ENCODE results near the gene VIPR2.

GRCh38 chr7:159059629-159060028, 85.0 kb downstream of the VIPR2 start:
- no peak for TF ChIP-seq CTCF (IDR thresholded peaks at IDR 0.05)
- TF ChIP-seq POLR2A (IDR thresholded peaks at IDR 0.05): no peak
